Activated naive CD4-positive, alpha-beta T cell treated with Interleukin-2 at 50 U/mL for 16 hours (primary cell): Measurements from ENCODE around the gene PLXNB2.

ENCODE experiments used
- DNase-seq: peaks from one replicate; pipeline ENCODE4 v3.0.0-alpha.2; 2020

Gene PLXNB2

DNA sequence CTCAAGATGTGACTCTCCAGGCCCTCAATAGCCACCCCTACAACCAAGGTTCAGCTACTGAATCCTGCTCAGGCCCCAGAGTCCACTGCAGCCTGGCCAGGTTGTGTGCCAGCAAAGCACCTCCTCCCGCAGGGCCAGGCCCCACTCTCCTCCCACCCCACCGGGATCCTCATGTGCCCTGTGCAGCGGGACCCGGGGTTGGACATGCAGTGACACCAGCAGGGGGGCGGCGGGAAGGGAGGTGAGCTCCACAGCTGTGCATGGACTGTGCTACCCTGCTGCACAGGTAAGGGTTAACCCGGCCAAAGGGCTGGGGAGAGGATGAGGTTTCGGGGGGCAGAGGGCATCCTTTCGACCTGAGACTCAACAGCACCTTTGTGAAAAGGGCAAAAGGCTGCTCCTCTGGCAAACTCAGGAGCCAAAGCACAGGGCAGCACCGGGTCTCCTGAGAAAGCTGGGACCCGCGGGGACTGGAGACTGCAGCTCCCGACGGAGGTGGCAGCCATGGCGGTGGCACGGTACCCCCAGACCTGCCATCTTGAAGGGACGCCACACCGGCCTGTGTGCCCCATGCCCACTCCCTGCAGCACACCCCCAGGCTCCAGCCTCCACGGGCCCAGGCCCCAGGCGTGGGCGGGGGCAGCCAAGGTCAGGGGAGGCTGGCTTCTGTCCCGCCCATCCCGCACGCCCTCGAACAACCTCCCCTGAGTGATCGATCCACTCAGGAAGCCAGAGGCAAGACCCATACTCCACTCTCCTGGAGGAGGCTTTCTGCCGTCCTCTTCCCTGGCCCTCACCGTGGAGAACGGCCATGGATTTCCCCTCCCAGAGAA is 10.6 kb downstream of the PLXNB2 start:
- no peak for DNase-seq

DNA sequence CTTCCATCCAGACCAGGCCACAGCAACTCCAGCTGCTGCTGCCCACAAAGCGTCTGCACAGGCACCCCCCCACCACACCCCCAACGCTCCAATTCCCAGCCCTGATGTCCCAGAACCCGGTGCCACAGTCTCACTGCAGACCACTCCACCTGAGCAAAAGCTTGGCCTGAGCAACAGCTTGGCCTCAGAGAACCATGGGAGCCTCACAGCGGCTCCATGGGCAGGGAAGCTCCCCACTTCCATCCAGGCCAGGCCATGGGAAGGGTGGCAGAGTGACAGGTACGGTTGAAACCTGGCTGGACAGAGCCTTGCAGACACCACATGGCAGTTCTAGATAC is 13.2 kb downstream of the PLXNB2 start:
- no peak for DNase-seq

DNA sequence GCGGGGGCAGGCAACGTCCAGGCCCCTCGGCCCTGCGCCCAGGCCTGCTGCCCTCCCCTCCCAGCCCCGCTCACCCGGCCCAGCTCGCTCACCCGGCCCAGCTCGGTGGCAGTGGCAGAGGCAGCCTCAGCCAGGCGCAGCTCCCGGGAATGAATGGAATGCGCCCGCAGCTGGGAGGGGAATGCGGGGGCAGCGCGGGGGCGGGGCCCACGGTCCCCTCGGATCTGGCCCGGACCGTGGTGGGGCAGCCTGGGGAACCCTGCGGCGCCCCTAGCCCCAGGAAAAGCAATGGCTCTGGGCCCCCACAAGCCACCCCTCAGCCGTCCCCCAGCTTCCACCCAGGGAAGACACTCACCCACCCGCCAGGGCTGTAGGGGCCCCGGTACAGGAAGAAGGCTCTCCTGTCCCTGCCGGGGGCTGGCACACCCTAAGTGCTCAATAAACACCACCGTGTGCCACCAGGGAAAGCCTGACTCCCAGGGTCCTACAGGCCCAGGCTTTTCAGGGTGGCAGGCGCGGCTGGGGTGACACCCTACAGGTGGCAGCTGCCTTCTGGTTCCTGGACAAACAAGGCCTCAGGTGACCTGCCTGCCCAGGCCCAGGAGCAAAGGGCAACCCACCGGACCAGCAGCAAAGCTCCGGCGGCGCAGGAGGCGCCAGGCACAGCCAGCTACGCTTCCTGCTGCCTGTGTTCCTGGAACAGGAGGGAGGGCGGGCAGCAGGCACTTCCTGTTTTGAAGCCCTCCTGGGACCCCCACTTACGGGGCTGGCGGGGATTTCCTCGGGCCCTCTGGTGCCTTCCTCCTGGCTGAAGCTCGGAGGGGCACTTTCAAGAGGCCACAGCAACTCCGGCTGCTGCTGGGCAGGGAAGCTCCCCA is 13.8 kb downstream of the PLXNB2 start:
- no peak for DNase-seq

DNA sequence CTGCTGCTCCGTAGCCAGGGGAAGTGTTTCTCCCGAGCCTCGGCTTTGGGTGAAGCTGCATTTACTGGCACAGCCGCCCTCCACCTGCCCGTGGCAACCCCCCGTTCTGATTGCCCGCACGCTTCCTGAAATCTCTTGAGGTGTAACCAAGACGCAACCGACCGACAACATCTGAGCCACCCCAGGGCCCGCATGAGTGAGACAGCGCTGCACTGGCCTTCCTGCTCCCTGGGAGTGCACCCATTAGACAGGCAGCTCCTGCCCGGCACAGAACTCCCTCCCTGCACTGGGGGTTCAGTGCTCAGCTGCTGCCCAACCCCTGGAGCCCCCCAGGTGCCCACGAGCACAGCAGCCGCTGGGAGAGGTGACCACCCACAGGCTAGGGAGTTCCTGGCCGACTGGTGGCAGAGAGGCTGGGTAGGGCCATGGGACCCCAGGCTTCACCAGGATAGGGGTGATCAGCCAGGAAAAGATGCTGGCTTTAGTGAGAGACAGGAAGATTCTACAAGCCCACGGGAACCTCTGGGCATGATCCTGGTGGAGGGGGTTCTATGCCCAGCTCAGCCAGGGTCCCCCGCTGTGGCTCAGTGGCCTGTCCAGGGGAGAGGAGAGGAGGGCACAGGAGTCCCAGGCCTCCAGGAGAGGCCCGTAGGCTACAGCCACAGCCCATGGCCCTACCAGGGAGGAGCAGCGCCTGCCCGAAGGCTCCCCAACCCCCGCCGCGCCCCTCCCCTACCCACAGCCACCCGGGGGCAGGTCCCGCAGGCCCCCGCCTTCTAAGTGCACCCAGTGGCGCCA is 14.6 kb downstream of the PLXNB2 start:
- no peak for DNase-seq

DNA sequence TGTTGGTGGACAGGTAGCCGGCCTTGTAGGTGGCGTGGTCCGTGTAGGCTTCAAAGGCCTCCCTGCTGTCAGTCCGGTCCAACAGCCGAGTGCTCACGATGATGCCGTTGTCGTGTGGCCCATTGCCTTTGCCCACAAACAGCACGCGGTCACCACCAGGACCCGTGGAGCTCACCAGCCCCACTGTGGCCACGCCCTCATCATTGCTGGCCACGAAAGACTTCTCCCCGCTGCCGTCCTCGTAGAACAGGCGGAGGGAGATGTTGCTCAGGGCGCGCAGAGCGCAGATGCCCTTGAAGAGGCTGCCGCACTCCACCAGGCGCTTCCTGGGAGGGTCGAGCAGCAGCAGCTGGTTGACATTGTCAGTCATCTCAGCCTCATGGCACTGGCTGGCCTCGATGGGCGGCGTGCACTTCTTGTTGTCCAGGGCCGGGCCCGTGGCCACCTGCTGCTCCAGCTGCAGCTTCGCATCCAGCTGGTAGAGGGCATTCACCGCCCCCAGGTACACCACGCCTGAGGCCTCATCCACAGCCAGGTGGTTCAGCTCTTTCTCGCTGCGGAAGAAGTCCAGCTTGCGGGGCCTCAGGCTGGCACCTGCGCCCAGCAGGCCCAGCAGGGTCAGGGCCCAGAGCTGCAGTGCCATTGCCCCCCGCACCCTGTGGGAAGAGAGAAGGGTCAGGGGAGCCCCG is 17.4 kb downstream of the PLXNB2 start:
- no peak for DNase-seq

DNA sequence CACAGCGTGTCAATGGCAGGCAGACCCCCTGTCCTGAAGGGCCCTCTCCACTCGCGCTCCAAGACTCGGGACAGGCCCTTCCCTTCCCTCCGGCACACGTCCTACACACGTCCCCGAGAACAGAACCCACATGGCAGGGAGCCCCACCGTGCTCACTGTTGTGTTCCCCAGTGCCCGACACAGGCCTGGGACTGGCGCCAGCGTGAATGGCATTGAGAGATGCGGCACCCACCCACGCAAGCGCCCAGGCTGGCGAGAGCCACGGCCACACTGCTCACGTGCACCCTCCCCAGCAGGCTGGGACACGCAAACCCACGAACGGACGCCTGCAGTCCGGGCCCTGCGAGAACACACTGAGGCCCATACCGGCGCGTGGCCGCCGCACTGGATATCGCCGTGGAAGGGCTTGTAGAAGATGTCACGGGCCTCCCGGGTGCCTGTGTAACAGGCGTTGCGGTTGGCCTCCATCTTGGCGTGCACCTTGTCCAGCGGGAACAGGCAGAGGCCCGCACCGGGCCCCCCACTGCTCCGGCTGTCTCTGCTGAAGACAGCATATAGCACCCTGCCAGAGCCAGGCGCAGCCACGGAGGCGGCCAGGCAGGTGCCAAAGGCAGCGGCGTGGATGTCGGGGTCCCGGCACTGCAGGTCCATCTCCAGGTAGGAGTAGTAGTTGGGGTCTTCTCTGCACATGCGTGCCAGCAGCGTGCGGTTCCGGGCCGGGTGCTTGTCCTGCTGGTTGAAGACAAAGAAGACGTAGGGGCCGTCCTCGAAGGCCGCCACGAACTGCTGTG is 18.1 kb downstream of the PLXNB2 start:
- no peak for DNase-seq

DNA sequence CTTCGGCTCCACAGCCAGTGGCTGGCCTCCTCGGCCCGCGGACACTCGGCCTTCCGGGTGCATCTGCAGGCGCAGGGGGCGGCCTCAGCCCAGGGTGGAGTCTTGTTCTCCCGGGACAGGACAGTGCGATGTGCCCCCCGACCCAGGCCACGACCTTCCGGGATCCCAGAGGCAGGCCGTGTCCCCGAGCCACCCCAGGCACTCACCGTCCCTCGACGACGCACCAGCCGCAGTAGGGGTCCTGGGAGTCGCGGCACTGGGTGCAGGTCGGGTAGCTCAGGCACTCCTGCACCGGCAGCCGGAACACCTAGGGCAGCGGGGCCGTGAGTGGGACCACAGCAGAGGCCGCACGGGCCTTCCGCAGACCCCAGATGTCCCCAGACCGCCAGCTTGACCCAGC is 19.7 kb downstream of the PLXNB2 start:
- no peak for DNase-seq

DNA sequence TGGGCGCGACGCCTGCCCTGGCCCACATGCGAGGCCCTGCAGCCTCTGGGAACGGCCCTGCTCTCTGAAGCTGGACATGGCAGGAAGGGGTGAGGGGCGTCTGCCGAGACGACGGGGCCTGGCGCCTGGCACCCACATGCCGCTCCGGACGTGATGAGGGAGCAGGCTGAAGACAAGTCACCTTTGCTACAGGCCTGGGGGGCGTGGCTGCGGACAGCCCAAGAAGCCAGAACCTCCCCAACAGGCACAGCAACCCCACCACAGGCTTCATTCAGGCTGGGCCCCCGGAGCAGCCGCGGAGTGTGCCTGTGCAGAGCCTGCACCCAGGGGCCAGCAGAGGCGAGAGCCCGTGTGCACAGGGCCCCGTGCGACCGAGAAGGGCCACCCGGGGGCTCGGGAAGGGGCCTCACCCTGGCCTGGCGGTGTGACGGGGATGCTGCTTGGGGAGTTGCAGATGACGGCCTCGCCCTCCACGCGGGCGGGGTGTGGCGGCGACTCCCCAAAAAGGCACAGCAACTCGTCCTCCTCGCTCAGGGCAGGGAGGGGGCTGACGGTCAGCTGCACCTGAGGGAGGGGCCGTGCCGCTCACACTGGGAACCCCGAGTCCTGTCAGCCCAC is 20.6 kb downstream of the PLXNB2 start:
- DNase-seq: no peak

DNA sequence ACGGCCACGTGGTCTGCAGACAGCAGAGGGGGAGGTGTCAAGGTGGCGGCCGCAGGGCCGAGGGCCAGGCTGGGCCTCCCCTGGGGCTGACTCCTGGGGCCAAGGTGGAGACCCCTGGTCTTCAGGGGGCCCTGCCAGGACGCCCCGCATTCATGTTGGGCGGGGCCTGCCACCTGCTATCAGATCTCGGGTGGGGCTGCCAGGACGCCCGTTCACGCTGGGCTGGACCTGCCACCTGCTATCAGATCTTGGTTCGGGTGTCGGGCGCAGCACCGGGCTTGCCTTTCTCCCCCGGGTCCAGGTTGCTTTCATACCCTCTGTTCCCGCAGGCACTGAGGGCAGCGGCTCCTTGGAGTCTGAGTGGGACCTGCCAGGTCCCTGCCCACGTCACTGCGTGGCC is 21.2 kb downstream of the PLXNB2 start:
- no peak for DNase-seq

DNA sequence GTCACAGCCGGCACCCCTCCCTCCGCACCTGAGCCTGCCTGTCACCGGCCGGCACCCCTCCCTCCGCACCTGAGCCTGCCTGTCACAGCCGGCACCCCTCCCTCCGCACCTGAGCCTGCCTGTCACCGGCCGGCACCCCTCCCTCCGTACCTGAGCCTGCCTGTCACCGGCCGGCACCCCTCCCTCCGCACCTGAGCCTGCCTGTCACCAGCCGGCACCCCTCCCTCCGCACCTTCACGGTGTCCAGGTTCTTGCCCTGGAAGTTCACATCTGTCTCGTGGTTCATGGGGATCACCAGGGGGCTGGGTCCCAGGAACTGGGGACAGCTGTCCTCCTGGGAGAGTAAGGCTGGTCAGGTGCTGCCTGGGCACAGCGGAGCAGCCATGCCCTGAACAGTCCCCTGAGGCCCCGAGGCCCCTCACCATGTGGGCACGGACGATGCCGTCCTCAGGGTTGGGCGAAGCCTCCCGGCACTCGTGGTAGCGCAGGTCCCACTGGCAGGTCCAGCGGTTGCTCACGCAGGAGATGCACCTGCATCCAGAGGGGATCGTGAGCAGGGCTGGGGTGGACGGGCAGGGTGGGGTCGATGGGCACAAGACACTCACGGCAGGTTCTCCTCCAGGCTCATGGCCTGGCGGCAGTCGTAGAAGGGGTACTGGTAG is 21.7 kb downstream of the PLXNB2 start:
- DNase-seq: no peak

DNA sequence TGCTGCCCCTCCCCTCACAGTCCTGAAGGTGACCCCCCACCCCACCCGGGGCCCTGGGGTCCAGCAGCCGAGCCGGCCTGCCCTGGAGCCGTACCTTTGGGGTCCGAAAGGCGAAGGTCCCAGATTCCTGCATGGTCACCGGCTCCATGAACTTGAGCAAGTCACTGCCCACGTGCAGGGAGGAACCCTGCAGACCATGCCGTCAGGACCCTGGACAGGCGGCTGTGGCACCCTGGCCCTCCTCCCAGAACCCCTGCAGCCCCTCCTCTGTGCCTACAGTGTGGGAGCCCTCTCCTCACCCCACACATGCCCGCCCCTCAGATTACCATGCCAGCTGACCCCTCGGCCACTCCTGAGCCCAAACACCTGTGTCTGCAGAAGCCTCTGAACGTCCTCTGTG is 23.0 kb downstream of the PLXNB2 start:
- no peak for DNase-seq

DNA sequence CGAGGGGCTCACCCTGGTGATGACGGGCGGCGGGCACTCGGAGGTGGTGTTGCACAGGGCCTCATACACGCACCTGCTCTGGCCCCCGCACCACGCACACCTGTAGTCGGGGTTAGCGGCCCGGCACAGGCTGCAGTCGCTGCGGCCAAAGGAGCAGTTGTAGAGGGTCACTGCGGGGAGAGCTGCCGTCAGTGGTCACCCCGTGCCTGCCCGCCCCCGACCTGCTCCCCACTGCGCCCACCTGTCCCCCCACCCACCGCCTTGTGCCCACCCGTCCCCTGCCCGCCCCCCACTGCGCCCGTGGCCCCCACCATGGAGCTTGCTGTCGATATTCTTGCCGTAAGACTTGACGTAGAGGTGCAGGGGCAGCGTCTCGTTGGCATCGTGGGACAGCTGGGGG is 23.6 kb downstream of the PLXNB2 start:
- no peak for DNase-seq

DNA sequence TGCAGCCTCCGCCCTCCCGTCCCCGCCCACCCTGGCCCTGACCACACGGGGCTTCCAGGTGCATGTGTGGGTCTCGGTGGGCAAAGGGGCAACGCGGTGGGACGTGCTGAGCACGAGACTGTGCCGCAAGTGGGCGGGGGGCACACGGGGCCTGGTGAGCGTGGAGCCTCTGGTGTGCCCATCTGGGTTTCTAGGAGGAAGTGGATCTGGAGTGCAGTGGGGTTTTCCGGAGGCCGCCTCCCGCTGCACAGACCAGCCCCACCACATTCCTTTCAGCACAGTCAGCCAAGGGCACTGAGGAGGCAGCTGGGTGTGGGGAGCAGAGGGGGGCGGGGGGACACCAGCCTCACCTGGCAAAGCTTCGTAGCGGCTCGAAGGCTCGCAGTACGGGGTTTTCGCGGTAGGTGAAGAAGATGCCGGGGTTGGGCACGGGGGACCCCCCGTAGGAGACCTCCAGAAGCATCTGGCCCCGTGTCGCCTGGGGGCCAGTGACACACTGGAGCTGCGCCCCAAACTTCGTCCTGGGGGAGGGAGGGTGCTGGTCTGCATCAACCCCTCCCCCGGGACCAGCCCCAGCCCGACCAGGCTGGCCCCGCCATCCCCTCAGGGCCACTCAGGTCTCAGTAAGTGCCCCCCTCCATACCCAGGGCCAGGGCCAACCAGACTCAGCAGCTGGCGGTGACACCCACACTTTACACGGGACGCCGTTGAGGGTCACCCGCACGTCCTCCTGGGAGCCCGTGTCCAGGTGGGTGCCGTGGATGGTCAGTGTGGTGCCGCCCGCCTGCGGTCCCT is 24.9 kb downstream of the PLXNB2 start:
- DNase-seq: no peak

DNA sequence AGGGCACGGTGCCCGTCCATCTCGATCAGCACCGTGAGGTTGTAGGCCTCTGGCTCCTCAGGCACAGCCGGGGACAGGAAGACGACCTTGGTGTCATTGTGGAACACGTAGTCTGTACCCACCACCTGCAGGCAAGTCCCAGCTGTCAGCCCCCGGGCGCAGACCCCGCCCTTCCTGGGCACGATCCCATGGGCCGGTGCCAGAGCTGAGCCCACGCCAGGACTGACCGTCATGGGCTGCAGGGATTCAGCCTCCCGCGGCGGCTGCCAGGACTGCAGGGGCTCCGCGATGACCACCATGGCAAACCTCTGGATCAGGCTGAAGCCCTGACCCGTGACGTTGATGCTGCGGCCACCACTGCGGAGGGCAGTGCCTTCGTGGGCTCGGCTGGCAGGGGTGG is 25.5 kb downstream of the PLXNB2 start:
- no peak for DNase-seq

DNA sequence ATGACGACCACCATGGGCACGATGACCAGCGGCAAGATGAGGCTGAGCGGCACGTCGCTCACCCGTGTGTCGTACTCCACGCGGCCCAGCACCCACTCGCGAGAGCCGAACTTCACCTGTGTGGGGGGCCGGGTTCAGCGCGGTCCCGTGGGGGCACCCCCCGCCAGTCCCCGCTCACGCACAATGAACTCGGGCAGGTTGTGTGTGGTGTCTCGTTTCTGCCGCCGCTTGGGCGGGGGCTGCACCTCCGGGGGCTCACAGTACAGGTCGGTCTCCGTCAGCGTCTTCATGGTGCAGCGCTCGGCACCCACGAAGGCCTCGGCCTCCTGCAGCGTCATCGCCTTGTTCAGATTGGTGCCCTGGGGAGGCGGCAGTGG is 26.1 kb downstream of the PLXNB2 start:
- no peak for DNase-seq

DNA sequence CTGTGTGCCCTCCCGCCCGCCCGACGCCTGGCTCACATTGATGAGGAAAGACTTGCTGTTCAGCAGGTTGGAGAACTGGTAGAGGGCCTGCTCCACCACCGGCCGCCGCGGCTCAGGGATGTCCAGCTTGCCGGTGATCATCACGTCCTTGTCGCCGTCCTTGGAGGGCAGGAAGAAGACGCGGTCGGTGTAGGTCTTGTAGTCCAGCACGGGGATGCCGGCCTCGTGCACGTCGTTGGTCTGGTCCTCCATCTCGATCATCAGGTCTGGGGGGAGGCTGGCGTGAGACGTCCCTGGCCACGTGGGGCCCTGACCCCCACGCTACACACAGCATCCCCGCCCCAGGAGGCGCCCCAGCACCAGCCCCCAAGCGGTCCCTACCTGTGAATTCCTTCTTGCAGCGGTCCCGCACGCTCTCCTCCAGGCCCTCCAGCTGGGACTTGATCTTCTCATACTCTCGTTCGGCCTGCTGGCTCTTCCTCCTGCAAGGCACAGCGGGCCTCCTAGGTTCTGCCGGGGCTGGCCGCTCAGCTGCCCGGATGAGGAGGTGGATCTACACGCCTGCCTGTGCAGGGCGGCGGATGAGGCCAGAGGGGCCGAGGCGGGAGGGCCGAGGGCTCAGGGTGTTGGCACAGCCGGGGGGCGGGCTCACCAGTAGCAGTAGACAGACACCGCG is 26.6 kb downstream of the PLXNB2 start:
- DNase-seq: no peak

DNA sequence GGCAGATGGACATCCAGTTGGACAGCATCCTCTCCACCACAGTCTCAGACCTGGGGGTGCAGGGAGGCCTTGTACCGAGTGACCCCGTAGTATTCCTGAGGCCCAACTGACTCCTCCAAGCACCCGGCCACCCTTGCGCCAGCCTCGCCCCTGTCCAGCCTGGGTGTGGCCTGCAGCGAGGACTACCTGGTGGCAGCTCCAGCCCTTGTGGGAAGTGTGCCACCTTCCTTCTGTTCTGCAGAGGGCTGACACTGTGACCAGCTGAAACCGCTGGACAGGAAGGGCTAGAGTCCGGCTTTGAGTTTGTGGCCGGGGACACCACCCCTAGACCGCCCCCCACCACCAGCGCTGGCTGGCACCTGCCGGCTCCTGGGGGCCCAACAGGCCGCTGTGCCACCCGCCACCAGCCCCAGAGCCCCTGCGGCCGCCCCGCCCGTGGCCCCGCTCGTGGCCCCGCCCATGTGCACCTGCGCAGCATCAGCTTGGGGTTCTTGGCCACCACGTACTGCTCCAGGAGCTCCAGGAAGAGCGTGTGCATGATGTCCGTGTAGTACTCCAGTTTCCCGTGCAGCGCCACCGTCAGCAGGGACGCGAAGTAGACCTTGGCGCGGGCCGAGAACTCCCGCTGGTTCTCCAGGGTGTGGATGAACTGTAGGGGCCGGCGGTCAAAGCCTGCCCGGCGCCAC is 27.3 kb downstream of the PLXNB2 start:
- no peak for DNase-seq

DNA sequence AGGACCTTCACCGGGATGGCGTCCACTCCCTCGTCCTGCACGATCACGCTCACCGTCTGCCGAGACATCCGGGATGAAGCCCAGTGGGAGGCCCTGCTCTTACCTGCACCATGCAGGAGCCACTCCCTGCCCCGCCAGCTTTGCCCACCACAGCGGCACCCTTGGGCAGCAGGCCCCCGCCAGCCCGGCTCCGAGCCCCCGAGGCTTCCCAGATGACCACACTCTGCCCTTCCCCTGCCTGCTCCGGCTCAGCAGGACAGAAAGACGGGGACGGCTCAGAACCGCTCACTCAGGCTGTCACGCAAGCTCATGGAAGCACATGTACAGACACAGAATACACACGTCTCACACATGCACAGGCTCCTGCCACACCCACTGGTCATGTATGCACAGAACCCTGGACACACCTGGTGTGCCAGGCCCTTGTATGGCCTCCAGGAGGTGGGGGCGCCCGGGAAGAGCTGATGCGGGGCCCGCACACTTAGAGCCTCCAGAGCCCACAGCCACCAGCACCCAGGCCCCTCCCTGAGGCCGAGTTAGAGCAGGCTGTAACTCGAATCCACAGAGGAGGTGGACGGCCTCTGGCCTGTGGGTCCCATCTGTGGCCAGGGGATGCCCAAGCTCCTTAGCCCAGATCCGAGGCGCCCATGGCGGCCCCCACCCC is 28.4 kb downstream of the PLXNB2 start:
- no peak for DNase-seq
